GM18498 (cell line): ENCODE results near the gene URI1.

Source experiments
- ATAC-seq: cut with Tn5 transposase; IDR thresholded peaks from one replicate; pipeline ENCODE4 v1.9.1; 2021; ENCODE audit warnings: mild to moderate bottlenecking, moderate library complexity; ENCODE audit not compliant: unreplicated experiment

URI1 gene

DNA sequence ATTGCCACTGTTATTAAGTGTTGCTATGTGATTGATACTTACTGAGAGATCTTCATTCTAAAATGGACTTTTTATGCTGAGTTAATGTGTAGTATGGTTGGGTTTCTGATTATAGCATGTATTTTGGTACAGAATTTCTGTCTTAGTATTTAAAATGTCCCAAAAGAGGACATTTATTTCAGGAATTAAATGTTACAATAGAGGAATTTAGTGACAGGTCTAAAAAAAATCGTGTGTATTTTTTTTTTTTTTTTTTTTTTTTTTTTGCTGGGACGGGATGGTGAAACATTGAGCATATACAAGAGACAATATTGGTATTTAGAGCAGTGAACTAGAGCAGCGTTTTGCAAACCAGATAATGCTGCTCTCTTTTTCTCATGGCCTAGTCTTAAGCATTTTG is 27.9 kb downstream of the URI1 start:
- ATAC-seq: no peak

DNA sequence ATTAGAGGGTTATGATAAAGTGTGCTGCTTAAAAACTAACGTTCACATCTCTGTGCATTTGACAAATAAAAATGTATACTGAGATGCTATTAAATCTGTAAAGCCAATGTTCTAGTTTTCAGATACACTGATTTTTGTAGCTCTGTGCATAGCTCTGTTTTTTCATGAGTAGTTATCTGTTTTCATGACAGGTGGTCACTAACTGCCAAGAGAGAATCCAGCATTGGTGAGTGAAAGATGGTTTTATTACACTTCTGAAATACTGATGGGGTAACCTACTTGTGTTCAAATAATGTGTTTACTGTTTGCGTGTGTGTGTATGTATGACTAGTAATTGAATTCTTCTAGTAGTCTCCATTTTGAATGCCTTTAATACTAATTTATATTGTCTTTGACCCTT is 29.0 kb downstream of the URI1 start:
- ATAC-seq: no peak

DNA sequence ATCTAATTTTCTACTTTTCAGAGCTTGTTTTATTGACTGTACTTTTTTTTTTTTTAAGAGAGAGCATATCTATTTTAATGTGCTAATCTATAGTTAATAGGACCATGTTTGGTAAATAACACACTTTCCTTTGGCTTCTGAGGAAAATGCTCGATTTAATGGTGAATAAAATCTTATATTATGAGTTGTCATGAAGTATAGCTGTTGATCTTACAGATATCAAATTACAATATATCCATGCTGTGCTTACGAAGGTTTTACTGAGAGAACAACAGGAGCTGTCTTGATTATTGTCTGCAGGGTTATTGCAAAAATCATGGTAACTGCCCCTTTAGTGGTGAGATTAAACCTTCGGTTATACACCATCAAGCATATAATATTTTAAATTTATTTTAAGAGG is 29.6 kb downstream of the URI1 start:
- ATAC-seq: no peak

DNA sequence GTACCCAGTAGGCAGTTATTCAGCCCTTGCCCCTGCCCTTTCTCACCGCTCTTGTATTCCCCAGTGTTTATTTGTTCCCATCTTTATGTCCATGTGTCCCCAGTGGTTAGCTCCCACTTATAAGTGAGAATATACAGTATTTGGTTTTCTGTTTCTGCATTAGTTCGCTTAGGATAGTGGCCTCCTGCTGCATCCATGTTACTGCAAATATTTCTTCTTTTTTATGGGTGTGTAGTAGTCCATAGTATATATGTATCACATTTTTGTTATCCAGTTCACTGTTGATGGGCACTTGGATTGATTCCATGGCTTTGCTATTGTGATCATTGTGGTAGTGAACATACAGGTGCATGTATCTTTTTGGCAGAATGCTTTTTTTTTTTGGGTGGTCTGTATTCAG is 32.7 kb downstream of the URI1 start:
- no peak for ATAC-seq

DNA sequence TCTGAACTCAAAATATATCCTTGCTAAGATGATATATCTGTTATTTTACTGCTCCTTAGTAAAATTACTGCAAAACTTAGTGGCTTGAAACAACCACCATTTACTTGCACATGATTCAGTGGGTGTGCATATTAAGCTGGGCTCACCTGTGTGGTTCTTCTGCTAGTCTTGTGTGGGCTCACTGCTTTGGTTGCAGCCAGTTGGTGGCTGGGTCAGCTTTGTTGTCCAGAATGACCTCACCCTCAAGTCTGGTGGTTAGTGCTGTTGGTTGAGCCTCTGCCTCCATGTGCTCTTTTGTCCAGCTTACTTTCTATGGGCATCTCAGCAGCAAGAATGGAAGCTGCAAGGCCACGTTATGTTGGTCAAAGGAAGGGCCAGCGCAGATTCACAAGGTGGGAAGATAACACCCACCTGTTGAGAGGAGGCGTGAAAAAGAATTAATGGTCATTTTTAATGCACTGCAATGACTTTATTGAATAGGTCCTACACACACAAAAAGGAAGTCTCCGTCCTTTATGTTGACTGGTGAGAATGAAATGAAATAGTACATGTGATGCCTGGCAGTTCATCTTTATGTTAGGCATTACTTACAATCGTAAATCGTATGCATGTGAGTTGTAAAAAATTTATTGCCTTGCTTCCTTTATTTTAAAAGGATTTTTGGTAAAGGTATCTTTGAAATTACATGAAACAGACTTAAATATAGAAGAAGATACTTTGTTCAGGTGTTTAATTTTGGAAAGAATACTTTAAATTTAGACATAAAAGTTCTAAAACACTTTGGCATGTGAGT is 34.3 kb downstream of the URI1 start:
- ATAC-seq: no peak

DNA sequence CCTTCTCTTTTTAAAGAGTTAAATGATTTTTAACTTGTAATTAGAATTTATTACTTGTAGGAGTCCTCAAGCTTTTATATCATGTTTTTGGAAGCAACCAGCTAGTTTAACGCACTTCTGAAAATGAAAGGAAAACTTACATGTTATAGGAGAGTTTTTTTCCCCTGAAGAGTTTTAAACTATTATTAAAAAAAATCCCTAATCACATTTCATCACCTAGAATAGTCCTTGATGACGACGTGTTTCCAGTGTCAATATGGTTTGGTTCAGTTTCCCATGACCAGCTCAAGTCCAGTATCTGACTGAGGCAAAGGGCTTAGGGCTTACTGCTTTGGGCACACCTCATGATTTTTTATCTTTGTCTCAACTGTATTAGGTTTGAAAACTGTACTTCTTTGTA is 36.0 kb downstream of the URI1 start:
- no peak for ATAC-seq

DNA sequence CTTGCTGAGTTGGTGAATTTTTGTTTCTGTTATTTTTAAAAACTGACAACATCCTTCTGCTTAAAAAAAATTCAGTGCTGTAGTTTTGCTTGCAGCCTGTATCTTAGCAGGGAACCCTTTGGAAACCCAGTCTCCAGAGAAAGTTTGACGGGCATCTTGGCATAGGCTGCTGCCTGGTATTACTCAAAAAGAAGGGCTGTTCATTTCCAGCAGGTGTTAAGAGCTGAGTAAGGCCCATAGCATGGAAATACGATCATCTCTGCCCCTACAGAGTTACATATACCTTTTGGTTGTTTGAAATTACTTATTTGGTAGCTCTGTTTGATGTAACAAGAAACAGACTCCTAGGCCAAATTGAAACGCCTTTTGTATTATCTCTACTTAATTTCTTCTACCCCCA is 41.5 kb downstream of the URI1 start:
- ATAC-seq: no peak

DNA sequence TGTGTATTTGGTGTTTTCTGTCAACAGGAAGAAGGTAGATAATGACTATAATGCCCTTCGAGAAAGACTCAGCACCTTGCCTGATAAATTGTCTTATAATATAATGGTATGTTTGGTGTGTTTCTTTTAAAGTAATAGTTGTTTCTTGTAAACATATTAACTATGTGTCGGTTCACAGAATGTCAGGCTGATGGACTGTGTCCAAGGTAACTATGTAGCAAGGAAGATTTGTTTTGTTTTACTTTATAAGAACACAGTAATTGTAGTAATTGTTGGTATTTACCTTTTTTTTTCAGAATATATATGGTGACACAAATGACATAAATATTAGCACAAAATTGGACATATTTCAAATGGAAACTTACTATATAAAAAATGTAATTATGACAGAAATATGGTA is 43.2 kb downstream of the URI1 start:
- no peak for ATAC-seq

DNA sequence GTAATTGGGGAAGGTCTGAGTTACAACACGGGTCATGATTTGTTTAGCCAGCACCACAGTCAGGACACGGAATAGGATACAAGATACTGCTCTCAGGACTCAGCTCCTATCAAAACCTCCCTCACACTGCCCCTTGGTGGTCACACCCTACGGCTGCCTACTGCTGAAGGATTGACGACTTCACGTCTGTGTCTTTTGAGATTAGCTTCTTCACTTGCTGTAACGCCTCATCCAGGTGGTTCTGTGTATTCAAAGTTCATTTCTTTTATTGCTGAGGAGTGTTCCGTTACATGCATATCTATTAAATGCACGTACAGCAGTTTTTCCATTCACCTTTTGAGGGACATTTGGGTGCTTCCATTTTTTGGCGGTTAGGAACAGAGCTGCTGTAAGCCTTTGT is 46.3 kb downstream of the URI1 start:
- no peak for ATAC-seq

DNA sequence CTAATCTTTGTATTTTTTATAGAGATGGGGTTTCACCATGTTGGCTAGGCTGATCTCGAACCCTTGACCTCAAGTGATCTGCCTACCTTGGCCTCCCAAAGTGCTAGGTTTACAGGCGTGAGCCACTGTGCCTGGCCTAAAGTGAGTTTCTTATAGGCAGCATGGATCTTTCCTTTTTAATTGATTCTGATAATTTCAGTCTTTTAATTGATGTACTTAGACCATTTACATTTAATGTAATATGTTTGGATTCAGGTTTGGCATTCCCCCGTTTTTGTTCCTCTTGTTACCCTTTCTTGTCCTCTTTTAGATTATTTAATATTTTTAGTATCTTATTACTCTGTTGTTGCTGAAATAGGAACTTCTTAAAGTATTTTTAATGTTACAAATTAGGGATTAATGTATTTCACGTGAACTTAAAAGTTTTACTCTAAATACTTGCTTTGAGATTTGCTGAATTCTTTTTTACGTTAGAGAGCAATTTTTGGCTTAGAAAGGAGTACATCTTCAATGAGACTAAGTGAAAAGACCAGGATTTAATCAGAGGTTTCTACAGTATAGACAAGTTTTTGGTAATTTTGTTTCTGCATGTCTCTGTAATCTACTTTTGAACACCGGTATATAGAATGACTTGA is 50.3 kb downstream of the URI1 start:
- ATAC-seq: no peak

DNA sequence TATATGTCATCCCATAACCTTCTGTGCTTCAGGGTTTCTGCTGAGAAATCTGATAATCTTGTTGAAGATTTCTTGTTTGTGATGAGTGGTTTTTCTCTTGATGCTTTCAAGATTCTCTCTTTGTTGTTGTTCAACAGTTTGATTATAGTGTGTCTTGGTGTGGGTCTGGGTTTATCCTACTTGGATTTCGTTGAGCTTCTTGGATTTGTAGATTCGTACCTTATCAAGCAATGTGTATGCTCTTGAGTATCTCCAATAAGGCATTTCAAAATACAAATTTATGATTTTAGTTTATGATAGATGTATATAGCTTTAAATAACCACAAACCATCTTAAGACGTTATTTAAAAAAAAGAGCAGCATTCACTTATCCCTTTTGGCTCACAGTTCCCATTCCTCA is 57.5 kb downstream of the URI1 start:
- no peak for ATAC-seq

DNA sequence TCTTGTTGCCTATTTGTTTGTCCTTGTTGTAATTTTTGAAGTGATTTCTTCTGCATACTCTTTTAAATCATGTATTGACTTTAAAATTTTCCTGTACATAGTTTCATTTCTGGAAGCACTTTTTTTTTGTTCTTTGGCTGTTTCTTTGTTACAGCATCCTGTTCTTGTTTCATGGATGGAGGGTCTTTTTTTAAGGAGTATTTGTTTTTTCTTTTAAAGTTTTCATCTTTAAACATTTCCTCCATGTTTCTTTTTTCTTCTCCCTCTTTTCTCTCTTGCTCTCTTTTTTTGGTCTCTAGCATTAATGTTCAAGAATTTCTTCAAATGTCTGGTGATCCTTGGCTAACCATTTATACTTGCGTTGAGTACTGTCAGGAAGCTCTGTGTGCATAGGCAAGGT is 58.8 kb downstream of the URI1 start:
- ATAC-seq: no peak

DNA sequence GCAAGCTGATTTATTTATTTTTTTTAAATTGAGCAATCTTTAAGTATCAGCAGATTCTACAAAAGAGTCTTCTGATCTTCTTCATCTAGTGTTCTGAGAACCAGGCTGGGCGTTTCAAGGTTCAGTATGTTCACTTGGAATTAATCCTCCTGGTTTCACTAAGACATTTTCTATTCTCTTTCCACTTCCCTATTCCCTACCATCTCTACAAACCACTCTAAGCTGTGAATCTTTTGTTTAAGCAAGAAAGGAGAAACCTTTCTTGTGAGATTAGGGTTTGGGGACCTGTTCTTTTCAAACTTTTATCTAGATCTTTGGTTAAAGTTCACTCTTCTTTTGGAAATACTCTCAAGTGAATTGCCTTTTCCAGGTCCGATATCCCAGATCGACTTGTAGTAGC is 59.3 kb downstream of the URI1 start:
- no peak for ATAC-seq

DNA sequence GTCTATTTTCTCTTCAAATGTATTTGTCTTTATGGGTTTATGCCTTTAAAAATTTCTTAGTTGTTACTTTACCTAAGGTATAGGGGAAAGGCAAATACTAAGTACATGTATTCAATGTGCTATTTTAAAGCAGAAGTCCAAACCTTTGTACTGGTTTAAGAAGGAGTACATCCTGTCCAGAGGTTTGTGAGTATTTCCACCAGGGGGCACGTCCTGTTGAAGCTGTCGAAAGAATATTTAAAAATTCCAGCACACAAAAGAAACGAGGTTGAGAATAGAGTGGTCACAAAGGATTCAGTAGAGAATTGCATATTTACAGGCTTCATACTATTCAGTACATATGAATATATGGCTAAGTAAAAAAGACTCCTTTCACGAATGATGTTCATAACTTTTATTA is 59.8 kb downstream of the URI1 start:
- no peak for ATAC-seq

DNA sequence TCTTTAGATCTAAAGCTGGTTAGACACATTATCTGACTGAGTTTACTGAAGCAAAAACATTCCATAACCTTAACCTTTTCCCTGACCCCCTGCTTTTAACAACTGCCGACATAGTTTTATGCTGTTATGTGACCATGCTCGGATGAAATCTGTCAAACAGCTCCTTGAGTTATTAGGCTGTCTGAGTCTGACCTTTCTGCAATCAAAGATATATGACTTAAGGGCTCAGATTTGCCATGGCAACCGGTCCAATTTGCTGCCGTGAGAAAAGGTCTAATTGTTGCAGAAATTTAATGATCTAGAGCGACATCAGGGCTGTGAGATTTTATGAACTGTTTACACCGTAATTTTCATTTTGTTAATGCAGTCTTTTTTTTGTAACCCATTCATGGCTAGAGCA is 61.8 kb downstream of the URI1 start:
- no peak for ATAC-seq

DNA sequence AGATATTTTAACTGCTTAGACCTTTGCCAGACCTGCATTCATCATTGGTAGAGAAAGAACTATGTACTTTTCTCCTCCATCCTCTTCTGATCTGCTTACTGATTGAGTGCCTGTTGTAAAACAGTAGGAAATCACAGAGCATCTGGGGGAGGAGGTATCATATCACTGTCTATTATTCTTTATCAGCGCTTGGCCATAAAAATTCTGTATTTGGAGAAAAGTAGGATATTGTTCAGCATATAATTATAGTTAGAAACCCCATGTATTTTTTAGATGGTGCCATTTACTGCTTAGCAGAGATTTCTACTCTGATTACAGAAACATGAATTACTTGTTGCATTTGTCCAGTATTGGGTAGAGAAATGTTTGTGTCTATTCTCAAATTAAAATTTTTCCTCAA is 62.4 kb downstream of the URI1 start:
- ATAC-seq: no peak

DNA sequence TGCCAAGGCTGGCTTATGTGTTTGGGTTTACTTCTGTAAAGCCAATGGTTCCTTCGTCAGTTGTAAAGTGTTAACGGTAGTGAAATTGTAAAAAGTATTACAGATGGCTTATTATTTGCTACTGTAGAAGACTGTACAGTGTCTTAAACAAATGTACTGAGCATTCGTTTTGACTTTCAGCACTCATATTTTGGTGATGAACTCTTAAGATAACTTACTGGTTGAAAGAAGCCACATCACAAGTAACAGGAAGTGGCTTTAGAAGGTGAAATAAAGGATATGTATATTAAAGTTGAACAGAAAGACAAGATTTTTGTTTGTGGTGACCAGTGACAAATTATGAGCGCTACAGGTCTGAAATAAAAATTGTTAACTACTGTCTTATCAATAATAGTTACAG is 64.2 kb downstream of the URI1 start:
- no peak for ATAC-seq

DNA sequence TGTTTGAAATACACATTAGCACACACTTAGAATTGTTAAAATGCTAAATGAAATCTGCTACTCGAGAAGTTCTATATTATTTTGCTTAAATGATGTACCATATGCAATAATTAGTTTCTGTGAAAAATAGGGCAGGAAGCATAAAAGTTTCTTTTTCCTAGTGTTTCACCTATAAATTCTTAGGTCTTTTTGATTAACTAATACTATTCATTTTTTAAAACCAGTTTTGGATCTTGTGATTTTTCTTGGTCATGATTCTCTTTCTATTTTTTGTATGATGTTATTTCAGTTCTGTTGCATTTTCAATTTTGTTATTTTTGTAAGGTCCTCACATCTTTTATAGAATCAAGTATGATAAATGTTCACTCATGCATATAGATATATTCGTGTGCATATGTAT is 66.1 kb downstream of the URI1 start:
- no peak for ATAC-seq

DNA sequence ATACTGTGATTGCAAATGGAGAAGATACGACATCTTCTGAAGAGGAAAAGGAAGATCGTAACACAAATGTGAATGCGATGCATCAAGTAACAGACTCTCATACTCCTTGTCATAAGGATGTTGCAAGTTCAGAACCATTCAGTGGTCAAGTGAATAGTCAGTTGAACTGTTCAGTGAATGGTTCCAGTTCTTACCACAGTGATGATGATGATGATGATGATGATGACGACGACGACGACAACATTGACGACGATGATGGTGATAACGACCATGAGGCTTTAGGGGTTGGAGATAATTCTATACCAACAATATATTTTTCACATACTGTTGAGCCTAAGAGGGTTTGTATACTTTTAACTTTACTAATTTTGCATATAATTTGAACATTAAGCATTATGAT is 67.0 kb downstream of the URI1 start:
- ATAC-seq: no peak

DNA sequence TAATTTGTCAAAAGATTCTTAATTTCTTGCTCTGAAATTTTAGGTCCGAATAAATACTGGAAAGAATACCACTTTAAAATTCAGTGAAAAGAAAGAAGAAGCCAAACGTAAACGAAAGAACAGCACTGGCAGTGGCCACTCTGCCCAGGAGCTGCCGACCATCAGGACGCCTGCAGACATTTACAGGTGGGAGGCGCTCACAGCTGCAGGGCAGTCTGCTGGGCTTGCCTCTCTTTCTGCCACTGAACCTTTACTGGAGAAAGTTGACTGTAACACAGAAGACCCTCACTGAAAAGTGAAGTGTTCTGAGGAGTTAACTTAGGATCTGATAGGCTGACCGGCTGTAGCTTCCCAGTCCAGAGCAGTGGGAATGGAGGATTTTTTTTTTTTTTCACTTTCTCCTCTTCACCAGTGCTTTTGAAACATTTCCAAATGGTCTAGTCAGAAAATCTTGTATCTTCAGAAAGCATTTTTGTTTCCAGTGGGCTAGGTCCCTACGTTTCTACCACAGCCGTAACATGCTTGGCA is 69.1 kb downstream of the URI1 start:
- ATAC-seq: no peak

DNA sequence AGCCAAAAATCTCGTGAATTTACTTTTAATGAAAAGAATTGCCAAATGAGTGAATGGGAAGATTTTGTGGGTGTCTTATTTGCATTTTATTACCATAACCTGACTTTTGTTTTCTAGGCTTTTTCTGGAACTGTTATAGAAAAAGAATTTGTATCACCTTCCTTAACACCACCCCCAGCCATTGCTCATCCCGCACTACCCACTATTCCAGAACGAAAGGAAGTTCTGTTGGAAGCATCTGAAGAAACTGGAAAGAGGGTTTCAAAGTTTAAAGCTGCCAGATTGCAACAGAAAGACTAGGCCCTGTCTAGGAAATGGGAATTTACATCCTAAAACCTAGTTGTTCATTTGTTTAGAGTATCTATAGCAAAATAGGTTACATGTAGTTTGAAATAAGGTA is 72.7 kb downstream of the URI1 start:
- ATAC-seq: no peak

DNA sequence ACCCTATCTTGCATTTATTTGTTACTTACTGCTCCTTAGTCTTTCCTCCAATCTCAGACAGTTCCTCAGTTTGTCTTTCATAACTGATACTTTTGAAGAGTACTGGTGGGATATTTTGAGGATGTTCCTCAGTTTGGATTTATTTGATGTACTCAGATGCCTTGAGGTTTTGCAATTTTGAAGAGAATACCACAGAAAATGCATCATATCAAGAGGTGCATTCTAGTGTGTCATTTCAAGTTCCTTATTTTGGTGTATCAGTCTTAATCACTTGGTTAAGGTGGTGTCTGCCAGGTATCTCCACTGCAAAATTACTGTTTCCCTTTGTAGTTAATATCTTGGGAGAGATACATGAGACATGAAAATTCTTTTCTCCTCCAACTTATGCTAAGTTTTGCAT is 75.1 kb downstream of the URI1 start:
- ATAC-seq: no peak

DNA sequence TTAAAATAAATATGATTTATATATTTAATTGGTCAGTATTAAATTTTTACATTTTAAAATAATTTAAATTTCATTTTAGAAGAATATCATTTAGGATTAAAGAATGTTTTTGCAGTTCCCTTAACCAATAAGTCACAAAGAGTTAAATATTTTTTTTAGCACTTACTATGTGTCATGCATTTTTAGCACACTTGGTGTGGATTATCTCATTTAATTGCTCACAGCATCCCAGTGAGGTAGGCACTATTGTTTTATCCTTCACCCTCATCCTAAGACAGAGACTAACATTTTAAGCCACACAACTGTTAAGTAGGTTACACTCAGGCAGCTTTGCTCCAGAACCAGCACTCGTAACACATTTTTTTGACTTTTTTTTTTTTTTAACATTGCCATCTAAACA is 78.2 kb downstream of the URI1 start:
- ATAC-seq: no peak
